Cortex of kidney (tissue), 1 donor: ENCODE data around the gene PLEKHF1.

Source experiments
- DNase-seq: peaks from one replicate; lab custom pipeline; 2025; lab: John Stamatoyannopoulos, UW

PLEKHF1 gene

GRCh38 chr19:29678484-29679106 lies 13.3 kb downstream of the PLEKHF1 start:
- DNase-seq: no peak

GRCh38 chr19:29679598-29680210 lies 14.4 kb downstream of the PLEKHF1 start:
- DNase-seq: no peak

- no peak for DNase-seq
These were observed 15.2 kb downstream of the PLEKHF1 start for GRCh38 chr19:29680447-29680846.

- DNase-seq: no peak
These were observed 15.7 kb downstream of the PLEKHF1 start for GRCh38 chr19:29680937-29681336.

GRCh38 chr19:29681422-29682235 lies 16.4 kb downstream of the PLEKHF1 start:
- no peak for DNase-seq

GRCh38 chr19:29682236-29682895 lies 17.1 kb downstream of the PLEKHF1 start:
- DNase-seq: no peak

- DNase-seq: no peak
These were observed 17.7 kb downstream of the PLEKHF1 start for GRCh38 chr19:29683009-29683408.

GRCh38 chr19:29685326-29685725 lies 20.1 kb downstream of the PLEKHF1 start:
- DNase-seq: no peak

GRCh38 chr19:29686285-29686805 lies 21.1 kb downstream of the PLEKHF1 start:
- DNase-seq: no peak

- DNase-seq: no peak
These were observed 22.1 kb downstream of the PLEKHF1 start for GRCh38 chr19:29687244-29687896.

GRCh38 chr19:29687897-29688728 lies 22.9 kb downstream of the PLEKHF1 start:
- no peak for DNase-seq

GRCh38 chr19:29690842-29691241 lies 25.6 kb downstream of the PLEKHF1 start:
- DNase-seq: no peak

GRCh38 chr19:29694161-29694560 lies 28.9 kb downstream of the PLEKHF1 start:
- DNase-seq: no peak

- DNase-seq: no peak
These were observed 29.7 kb downstream of the PLEKHF1 start for GRCh38 chr19:29694669-29695627.

- no peak for DNase-seq
These were observed 30.7 kb downstream of the PLEKHF1 start for GRCh38 chr19:29695765-29696564.

GRCh38 chr19:29696565-29696846 lies 31.2 kb downstream of the PLEKHF1 start:
- no peak for DNase-seq

- no peak for DNase-seq
These were observed 32.4 kb downstream of the PLEKHF1 start for GRCh38 chr19:29697523-29698261.

GRCh38 chr19:29699861-29700260 lies 34.6 kb downstream of the PLEKHF1 start:
- DNase-seq: no peak
